GM18861 (cell line): ENCODE measurements around the gene SP140.
"Not testable (repeated sequence)": the region's sequence is repeated elsewhere in the genome, so short reads cannot be mapped to it uniquely, and the experiment has no call there.

ENCODE experiments used
- ATAC-seq: cut with Tn5 transposase; IDR thresholded peaks from one replicate; pipeline ENCODE4 v1.9.1; 2021; ENCODE audit not compliant: unreplicated experiment

Gene SP140

GRCh38 chr2:230225486-230225885 lies at the start of gene SP140:
TSS of gene SP140 (plus strand) at chr2:230225736. CDS start at chr2:230225845, 109 bp downstream.
- ATAC-seq, result peak; percentile 71

- ATAC-seq, result no peak
Measured at GRCh38 chr2:230176996-230177395, 48.5 kb upstream of the SP140 start.

- no peak for ATAC-seq
Measured at GRCh38 chr2:230178546-230179485, 46.7 kb upstream of the SP140 start.

- ATAC-seq, result no peak
Measured at GRCh38 chr2:230179907-230180306, 45.6 kb upstream of the SP140 start.

- no peak for ATAC-seq
Measured at GRCh38 chr2:230181195-230181594, 44.3 kb upstream of the SP140 start.

GRCh38 chr2:230184727-230185578 lies 40.6 kb upstream of the SP140 start:
- ATAC-seq, result no peak

- peak; percentile 30 for ATAC-seq
Measured at GRCh38 chr2:230202430-230203109, 23.0 kb upstream of the SP140 start.

- ATAC-seq, result peak; percentile 32
Measured at GRCh38 chr2:230203110-230203676, 22.3 kb upstream of the SP140 start.

- ATAC-seq, result peak; percentile 56
Measured at GRCh38 chr2:230205034-230205433, 20.5 kb upstream of the SP140 start.

- ATAC-seq, result peak; percentile 25
Measured at GRCh38 chr2:230205721-230206120, 19.8 kb upstream of the SP140 start.

- ATAC-seq, result no peak
Measured at GRCh38 chr2:230208576-230208975, 17.0 kb upstream of the SP140 start.

- ATAC-seq, result no peak
Measured at GRCh38 chr2:230209422-230210051, 16.0 kb upstream of the SP140 start.

GRCh38 chr2:230216489-230216888 lies 9.0 kb upstream of the SP140 start:
- no peak for ATAC-seq

- no peak for ATAC-seq
Measured at GRCh38 chr2:230217424-230217823, 8.1 kb upstream of the SP140 start.

GRCh38 chr2:230218421-230218820 lies 7.1 kb upstream of the SP140 start:
- ATAC-seq, result peak; percentile 30

GRCh38 chr2:230219419-230220331 lies 5.9 kb upstream of the SP140 start, which contains the start of gene SP110:
TSS of gene SP110 (minus strand) at chr2:230219984. CDS start at chr2:230216927, 3,057 bp downstream.
- ATAC-seq, result peak; percentile 59

GRCh38 chr2:230220347-230220969 lies 5.1 kb upstream of the SP140 start:
- ATAC-seq, result no peak

- ATAC-seq, result no peak
Measured at GRCh38 chr2:230221493-230221892, 4.0 kb upstream of the SP140 start.

GRCh38 chr2:230222829-230223228 lies 2.7 kb upstream of the SP140 start:
- not testable (repeated sequence) for ATAC-seq
